GM21737 (cell line): Measurements from ENCODE around the gene TMEM117.
"Not testable (repeated sequence)": the region's sequence is repeated elsewhere in the genome, so short reads cannot be mapped to it uniquely, and the experiment has no call there.

Experiments used
- ATAC-seq: cut with Tn5 transposase; IDR thresholded peaks from one replicate; pipeline ENCODE4 v1.9.1; 2021; ENCODE audit warnings: mild to moderate bottlenecking, moderate library complexity; ENCODE audit not compliant: unreplicated experiment

TMEM117 gene

DNA sequence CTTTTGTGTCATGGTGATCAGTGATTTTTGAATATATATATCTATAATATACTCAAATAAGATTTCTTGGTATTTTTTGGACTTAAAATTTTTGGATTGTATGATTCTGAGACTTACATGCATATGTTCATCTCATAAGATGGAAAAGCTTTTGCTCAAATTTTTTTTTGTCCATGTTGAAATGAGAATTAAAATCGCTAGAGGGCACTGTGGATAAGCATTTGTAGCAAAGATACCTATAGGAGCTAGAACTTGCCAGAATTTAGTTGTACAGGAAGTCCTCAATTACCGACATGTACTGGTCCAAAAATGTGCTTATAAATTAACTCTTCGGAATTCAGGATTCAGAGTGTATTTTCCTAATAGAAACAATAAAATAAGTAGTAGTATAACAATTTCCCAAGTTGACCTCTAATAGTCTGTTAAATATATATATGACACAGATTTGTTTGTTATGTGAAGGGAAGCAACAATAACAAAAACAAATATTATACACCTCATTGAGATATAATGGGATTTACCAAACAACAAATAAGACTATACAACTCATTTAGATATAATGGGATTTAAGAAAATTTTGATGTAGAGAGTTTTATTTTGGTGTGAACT, 179.6 kb downstream of the TMEM117 start:
- ATAC-seq = no peak

DNA sequence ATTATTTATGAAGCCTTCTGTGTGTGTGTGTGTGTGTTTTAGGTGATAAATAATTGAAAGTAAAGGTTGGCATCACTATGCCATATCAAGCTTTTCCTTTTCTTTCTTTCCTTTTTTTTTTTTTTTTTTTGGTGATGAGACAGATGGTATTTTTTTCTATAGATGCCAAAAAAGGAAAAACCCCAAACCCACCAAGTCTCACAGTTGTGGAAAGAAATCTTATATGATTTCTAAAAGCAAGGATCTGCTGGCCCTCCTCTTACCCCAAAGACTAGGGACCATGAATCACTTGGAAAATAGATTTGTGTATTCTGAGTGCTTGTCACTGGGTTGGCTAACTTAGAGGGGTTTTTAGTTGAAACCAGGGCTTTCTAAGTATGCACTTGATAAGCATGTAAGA, 181.3 kb downstream of the TMEM117 start:
- ATAC-seq = no peak

DNA sequence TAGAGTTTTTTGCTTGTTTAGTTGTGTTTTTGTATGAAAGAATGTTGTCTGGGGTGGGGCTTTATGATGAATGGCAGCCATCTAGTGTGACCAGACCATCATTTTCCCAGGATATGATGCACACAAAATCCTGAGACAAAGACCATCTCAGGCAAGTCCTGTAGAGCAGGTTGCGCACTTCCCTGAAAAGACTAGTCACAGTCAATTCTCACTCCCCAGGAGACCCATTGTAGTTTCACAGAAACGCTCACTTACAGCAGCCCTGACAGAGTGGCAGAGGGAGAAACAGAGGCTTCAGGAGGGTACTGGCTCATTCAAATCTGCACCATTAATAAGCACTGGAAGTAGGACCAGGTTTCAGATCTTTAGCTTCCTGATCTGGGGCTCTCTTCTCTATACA, 183.2 kb downstream of the TMEM117 start:
- no peak for ATAC-seq

DNA sequence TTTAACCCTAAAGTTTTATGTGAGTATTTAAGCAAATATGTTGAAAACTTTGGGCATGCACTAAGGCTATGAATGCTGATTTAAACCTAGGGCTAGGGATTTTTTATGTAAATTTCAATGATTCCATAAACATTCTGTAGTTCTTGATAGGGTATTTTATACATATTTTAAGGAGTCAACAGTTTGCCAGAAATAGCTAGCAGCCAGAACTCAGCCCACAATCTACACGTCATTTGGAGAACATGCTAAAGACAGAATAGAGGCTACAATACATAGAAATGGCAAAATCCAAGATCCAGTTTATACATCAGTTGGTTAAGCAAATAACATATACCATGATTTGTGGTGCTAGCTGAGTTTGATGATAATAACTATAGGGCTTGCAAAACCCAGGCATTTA, 184.7 kb downstream of the TMEM117 start:
- no peak for ATAC-seq

DNA sequence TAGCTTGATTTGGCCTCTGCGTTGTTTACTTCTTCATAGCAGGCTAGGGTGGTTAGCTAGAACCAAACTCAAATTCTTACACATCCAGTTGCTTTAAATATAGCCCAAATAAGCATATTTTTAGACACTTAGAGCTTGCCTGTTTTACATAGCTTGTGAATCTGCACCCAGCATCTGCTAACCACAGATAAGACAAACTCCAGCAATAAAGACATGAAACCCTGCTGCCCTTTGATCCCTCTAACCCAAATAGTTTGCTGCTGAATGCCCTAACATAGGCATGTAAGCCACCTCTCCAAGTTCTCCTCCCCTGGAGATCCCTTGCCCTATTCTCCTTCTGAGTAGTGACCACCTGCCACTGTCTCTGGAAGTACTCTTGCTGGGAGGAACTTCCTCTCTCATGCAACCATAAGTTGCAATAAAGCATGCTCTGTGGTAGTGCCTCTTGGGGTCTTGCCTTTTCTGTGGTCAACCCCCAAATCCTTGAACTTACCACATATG, 185.6 kb downstream of the TMEM117 start:
- ATAC-seq = peak; percentile 71

DNA sequence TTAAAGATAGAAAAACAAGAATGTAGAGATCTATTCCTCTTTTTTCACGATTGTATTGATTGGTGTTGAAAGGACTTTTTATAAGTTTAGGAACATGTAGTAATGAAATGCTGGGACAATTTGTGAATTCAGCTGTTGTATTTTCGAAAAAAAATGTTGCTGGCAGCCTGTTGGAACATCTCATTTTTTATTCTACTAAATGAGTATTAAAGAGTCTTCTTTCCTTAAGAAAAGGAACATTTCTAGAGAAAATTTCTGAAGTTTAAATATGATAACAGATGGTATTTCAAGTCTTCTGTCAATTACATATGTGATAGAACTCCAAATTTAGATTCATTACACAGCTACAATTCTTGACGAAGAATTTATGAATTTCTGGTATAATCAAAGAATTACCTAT, 189.6 kb downstream of the TMEM117 start:
- ATAC-seq = no peak

DNA sequence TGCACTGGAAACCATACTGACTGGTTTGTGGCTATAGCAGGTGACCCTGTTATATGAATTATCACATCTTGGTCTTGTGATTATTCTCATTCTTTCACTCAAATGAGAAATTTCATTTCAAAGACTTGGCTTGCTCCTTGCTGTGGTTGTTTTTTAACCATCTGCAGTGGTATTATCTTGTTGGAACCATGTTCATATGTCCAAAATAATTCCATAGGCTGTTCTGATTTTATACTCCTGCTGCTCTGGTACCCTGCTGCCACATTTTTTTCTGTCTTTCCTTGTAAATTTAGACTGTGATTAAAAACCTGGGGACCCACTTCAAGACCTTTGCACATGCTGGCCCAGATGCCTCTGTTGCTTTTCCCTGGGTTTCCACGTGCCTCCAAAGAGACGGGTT, 190.2 kb downstream of the TMEM117 start:
- ATAC-seq = no peak

DNA sequence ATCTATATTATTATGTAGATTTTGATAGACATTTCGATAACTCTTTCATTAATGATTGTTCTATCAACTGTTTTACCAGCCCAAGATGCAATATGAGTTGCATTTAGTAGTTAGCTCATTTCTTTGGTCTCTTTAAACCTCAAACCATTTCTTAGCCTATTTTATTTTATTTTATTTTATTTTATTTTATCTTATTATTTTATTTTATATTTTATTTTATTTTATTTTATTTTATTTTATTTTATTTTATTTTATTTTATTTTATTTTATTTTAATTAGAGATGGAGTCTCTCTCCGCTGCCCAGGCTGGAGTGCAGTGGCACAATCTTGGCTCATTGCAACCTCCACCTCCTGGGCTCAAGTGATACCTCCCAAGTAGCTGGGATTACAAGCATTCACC, 191.0 kb downstream of the TMEM117 start:
- not testable (repeated sequence) for ATAC-seq

DNA sequence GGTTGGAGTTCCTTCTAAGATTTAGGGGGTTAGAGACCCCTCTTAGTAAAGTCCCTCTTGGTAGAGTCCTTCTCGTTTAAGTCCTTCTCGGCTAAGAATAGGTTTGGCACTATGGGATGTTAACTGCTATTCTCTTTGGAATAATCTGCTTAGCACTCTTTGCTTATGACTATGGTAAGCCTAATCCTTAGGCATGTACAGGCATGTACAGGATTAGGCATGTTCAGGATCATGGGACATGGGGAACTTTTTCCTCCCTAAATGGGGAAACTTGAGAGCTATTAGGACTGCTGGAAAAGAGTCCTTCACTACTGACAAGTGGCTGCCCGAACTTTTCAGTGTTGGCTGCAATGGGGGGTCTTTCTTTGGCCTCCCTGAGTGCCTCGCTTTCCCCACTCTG, 193.3 kb downstream of the TMEM117 start:
- ATAC-seq = no peak

DNA sequence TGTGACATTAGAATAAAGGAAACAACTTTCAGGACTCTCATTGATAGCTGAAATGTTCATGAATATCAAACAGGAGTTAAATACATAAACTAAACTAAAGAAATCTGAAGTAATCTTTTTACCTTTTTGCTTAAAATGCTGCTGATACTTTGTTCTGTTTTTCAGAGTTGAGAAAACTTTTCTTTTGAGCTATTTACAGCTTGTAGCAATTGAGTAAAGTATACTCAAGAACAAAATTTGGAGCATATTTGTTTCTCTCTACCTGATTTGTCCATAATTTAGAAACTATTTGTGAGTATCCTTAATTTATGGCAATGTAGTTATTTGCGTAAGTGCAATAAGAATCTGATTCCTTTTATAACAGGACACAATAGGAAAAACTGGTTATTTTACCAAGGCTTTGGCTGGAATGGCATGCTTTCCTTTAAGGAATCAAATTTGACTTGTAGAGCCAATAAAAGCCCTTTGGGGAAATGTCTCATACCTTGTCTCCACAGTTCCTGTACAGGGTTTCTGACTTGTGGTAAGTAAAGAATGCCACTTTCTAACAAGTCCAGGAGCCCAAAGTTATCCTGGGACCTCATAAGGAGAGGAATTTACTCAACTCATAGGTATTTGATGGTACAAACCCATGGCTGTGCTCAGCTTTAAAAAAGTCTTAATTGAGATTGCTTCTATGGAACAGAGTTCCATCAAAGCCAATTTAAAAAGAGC, 195.7 kb downstream of the TMEM117 start:
- no peak for ATAC-seq

DNA sequence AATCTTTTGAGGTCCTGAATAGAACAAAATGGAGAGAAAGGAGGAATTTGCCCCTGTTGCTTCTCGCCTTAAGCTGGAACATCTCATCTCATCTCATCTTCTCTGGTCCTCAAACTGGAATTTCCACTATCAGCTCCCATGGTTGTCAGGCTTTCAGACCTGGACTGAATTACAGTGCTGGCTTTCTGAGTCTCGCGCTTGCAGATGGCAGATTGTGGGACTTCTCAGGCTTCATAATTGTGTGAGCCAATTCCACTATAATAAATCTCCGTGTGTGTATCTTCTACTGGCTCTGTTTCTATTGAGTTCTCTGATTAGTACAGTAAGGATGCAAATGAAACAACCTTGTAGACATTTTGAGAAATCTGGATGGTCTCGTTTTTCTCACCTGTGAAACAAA, 199.0 kb downstream of the TMEM117 start:
- ATAC-seq = no peak

DNA sequence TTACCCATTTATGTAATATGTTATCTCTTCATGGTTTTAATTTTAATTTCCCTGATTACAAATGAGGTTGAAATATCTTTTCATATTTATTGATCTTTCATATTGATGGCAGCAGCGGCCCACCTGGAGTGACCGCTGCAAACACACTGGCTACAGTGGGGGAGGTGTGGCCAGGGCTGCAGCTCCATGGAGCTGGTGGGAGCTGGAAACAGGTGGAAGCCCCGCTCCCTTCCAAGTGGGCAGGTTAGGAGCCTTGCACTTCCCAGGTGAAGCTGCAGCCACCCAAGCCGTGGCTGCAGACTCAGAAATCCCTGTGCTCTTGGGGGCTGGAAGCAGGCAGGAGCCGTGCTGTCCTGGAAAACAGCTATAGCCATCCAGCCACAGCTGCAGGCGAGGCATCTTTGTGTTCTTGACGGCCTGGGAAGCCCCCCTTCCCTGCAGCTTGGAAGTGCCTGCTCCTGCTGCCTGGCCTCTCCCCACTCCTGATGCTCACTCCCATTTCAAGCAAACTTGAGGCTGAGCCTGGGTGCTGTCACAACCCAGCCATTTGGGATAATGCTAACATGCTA, 201.1 kb downstream of the TMEM117 start:
- no peak for ATAC-seq

DNA sequence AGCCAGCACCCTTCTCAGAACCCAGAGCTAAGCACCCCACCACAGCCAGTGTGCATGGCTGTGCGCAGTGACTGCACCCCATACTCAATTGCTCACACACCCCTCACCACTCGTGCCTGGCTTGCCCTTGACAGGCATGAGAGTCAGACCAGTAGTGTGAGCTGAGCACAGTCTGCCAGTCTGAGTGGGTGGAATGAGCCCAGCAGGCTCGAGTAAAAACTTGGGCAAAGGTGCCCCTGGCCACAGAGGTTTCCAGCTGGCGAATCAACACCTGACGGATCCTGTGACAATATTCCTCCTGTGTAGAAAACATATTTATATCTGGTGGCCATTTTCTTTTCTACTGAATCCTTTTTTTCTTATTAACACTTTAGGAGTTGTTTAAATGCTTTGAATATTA, 202.5 kb downstream of the TMEM117 start:
- ATAC-seq = no peak

DNA sequence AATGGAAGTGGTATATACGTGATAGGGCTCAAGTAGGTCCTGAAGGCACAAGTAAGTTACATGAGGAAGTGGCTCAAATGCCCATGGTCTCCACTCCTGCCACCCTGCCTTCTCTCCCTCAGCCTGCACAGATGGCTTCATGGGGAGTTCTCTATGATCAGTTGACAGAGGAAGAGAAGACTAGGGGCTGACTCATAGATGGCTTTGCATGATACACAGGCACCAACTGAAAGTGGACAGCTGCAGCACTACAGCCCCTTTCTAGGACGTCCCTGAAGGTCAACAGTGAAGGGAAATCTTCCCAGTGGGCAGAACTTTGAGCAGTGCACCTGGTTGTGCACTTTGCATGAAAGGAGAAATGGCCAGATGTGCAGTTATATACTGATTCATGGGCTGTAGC, 208.6 kb downstream of the TMEM117 start:
- not testable (repeated sequence) for ATAC-seq

DNA sequence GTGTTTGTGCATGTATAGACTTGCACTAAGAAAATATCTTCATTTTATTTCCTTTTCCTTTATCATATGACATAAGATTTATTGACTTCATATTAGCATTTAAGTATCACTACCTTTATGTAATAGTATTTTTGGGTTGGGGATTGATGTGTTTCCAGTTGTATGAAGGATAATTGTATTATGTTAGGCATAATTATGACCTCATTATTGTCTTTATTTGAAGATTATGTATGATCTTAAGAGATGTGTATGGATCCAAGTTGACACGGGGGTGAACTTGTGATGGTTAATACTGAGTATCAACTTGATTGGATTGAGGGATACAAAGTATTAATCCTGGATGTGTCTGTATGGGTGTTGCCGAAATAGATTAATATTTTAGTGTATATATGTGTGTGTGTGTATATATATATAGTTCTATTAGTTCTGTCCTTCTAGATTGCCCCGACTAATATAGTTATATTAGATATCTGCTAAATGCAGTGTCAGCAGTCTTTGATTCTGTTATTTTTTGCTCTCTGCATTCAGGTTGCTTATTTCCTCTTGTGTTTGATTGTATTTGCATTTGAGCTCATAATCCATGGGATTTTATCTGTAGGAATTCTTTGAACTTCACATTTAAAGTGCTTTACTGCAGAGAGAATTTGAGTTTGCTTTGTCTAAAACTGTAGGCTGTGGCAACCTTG, 211.0 kb downstream of the TMEM117 start:
- no peak for ATAC-seq

DNA sequence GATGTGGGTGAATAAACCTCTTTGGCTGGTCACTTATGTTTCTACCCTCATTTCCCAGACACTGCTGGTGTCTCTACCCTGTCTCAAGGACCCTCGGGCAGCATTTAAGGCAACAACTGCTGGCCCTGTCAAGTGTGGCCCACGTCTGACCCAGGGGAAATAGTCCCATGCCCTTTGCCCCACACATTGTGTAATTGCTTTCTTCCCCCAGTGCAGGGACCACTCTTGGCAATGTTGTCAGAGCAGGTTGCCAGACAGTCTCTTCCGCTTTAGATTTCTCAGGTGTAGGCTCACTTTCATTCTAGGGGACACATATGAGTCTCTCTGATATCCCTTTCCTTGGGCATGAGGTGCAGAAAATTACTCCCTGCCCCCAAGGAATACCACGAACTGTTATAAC, 216.7 kb downstream of the TMEM117 start:
- no peak for ATAC-seq

DNA sequence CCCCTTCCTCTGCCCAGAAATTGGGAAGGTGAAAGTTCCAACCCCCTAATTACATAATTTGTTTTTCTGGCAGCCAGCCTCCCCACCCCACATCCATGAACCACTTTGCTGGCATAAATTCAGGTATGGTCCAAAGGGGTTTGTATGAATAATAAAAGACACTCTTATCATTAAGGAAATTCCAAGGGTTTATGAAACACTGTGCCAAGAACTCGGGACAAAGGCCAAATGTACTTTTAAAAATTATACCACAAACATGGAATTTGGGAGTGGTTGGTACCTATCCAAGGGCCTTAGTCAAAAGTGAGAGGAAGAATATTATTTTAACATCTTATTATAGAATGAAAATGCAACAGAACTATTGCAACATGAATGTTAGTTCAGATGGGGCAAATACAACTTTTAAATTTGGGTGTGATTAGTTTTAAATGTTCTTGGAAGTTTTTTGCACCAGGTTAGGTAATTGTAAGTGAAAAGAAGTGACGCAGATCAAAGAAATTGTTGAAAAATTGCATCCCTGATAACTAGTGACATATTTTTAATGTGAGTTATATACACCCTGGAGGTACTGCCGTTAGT, 217.8 kb downstream of the TMEM117 start:
- no peak for ATAC-seq

DNA sequence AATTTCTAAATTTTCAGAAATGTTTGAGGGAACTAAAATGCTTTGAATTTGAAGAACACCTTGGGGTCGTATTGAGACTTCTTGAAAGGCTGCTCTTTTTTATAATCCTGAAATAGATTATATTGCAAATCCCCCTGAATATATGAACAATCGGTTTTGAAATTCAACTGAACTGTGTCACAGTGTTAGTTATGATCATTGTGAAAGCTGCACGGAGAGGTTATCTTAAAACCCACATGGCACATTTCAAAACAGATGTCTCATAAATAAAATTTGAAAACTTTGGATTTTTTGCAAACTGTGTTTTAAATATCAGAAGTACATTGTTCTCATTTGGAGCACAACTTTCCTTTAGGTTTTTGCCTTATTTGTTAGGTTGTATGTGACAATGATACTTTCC, 218.4 kb downstream of the TMEM117 start:
- ATAC-seq = no peak

DNA sequence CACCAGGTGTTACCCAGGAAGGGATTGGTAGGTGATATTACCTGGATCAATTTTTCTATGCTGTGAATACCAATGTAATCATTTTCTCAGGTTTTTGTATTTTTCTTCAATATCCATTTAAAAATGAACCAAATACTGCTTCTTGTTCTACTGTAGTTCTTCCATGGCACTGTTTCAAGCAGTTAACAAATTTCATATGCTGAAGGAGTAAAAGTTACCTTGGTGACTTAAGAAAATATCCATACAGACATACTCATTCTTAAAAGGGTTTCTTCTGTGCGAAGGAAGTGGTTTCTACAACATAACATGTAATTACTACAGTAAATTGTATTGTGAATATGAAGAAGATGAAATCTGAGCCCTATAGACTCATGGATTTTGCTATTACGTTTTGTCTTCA, 222.5 kb downstream of the TMEM117 start:
- ATAC-seq = no peak

DNA sequence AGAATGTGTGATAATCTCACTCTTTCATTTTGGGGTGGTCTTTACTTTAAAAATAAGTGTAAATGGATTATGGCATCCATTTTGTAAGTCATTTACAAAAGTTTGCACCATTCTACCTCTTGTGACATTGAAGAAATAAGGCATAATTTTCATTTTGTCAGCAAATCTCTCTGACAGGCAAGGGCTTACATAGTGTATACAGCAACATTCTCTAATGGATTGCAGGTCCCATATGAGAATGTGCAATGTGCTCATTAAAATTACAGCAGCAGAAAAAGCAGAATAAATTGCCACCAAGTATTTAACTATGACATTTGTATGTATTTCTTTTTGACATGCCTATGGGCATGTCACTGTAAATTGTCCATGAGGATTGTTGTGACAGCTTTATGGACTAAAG, 223.6 kb downstream of the TMEM117 start:
- no peak for ATAC-seq

DNA sequence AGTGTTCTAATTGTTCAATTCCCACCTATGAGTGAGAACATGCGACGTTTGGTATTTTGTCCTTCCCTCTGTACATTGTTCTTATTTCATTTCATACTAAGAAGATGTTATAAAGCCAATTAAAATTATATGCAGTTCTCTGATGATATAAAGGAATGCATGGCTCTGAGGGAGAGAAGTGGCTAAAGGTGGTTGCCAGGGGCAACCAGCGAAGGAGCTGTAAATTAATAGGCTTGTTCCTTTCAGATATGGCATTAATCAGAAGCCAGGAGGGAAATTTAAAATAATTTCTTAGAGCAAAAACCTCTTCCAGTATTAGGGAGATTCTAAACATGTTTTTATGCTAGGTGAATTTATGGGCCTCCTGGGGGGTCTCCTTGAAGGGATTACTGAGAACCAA, 227.8 kb downstream of the TMEM117 start:
- no peak for ATAC-seq
